ENCODE measurements around the gene CMSS1.

The CMSS1 gene

DNA sequence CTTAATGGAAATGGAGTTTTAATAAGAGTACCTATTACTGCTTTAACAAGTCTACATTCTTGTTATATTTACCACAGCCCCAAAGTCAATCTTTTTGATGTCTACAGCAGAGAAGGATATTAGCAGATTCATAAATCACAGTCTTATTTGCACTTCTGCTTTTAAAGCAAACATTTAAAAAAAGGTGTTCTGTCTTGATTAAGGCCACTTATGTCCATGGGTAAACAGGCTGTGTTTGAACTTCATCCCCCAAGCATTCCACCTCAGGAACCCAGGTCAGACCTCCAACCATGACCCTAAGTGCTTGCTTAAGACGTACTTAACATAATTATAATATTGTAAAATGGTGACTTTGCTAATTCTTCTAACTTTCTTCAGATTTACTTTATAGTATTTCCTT, 113.4 kb downstream of the CMSS1 start:
- no peak for DNase-seq (ENCODE audit: low read depth in 2 of 3, low spot score in 2 of 3)

DNA sequence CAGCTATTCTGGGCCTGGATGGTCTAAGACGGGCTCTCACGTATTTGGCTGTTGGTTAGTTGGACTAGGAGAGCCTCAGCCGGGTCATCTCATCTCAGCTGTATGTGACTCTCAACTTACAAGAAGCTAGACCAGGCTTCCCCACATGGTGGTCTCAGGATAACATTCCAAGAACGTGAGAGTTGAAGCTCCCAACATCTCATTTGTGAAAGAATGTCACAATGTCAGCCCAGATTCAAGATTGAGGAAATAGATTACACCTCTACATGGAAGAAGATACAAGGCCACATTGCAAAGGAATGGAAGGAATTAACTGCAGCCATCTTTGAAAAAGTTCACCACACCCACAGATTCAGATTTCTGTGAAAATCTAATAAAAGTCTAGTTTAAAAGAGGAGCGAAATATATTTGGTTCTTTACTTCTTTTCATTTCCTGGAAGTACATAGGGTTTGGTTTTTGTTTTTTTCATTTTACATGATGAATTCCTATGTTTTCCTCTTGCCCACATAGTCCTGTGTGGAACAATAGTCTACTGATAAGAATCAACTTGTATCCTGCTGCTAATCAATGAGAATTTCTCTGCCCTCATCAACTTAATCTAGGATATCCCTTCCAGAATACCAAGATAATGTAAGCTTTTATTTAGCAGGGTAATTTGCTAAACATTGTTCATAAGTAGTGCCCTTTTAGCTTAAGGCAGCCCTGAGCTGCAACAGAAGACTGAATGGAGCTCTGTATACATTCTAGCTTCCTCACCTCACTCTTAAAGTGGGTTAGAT, 116.5 kb downstream of the CMSS1 start:
- DNase-seq (ENCODE audit: low read depth in 2 of 3, low spot score in 2 of 3) = no peak

DNA sequence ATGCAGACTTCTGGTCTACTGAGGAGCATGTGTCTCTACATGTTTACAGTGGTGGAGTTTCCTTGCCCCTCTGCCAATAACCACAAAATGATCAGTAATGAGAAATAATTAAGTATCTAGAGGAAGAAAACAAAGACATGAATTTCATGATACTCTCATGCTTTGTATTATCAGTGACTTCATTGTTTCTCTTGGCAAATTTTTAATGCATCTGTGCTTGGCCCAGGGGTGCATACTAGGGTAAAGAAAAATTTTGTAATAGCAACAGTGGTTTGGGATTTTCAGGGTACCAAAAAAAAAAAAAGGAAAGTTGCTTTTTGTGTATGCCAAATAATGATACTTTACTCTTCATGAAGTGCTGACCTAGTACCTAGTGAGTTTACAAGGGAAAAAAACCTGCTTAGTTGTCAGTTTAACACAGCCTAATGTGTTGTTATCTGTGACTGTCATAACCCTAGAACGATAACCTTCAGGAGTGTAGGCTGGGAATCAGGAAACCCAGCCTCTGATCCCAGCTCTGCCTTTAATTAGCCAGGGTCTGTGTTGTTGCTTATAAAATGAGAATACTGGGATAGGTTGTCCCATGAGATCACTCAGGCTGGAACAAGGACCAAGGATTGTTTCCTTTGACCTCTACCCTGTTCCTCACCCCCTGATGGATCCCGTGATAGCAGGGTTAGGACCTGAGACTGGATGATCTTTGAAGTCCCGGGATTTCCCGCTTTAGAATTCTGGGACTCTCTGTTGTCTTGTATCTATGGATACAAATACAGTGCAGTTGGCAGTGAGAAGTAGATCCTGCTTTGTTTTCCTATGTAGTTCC, 117.5 kb downstream of the CMSS1 start:
- DNase-seq (ENCODE audit: low read depth in 2 of 3, low spot score in 2 of 3) = no peak

DNA sequence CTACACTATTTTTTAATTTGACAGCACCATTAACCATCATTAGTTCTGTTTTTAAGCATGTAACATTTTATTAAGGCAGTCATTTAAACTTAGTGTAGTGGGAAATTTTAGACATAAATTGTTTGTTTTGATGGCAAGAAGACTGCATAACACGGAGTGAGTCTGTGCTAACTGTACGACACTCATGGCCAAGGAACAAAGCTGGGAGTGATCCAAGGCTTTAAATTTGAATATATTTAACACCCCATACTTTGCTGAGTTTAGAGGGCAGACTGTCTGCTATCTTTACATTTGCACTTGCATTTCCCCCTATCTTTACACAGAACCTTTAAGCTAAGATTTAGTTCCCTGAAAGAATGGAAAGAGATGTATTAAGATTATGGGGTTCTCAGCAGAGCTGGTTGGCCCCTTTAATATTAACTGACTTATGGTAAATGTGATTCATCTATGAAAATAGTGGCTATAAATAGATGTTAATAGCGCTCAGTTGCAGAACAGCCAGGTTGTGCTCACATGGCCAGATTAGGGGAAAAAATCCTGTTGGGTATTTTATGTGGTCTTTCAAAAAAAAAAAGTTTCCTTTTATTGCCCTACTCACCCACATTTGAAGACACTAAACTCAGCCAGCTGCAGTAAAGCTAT, 120.7 kb downstream of the CMSS1 start:
- no peak for DNase-seq (ENCODE audit: low read depth in 2 of 3, low spot score in 2 of 3)

DNA sequence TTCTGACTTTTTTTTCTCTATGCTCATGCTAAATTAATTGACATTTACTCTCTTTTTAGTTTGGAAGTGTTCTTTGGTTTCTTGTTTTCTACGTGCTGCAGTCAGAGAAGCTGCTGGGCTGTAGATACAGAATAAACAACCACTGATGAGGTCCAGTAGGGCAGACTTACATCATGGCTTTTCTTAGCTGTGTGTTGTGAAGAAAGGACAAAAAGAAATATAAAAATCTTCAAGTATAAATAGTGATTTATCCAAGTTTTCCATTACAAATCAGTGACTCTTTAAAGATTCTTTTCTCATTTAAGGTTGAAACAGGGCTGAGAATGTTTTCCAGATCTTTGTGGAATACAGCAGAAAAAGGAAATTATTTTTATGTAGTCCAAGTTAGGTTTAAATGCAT, 122.2 kb downstream of the CMSS1 start:
- DNase-seq (ENCODE audit: low read depth in 2 of 3, low spot score in 2 of 3) = no peak

DNA sequence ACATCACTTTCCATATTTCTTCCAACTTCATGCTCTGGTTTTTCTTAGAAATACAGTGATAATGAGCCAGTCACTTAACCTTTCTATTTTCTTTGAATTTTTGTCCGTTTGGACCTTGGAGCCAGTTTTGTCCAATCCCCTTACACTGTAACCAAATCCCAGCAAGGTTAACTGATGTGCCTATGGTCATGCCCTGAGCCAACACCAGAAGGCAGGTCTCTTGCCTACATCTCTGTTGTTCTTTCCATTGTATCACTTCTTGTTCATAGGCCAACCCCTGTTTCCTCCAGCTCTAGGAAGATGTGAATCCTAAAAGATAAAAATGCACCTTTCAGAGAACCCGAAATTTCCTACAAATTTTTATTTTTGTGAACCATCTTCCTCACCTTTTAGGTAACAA, 122.7 kb downstream of the CMSS1 start:
- DNase-seq (ENCODE audit: low read depth in 2 of 3, low spot score in 2 of 3) = no peak

DNA sequence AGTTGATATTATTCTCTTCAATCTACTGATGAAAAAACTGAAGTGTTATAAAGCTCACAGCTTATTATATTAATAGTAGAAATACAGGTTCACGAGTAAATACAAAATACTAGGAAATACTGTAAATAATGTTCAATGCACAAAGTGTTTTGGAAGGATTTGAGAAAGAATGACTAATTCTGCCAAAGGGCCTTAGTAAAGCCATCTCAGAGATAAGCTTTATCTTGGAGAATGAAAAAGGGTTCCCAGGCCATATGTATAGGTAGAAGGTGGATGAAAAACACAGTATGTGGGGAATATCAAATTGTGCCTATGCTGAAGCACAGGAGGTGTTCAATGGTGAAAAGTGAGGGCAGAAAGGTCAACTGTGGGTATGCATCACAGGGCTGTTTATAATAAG, 123.5 kb downstream of the CMSS1 start:
- DNase-seq (ENCODE audit: low read depth in 2 of 3, low spot score in 2 of 3) = no peak

DNA sequence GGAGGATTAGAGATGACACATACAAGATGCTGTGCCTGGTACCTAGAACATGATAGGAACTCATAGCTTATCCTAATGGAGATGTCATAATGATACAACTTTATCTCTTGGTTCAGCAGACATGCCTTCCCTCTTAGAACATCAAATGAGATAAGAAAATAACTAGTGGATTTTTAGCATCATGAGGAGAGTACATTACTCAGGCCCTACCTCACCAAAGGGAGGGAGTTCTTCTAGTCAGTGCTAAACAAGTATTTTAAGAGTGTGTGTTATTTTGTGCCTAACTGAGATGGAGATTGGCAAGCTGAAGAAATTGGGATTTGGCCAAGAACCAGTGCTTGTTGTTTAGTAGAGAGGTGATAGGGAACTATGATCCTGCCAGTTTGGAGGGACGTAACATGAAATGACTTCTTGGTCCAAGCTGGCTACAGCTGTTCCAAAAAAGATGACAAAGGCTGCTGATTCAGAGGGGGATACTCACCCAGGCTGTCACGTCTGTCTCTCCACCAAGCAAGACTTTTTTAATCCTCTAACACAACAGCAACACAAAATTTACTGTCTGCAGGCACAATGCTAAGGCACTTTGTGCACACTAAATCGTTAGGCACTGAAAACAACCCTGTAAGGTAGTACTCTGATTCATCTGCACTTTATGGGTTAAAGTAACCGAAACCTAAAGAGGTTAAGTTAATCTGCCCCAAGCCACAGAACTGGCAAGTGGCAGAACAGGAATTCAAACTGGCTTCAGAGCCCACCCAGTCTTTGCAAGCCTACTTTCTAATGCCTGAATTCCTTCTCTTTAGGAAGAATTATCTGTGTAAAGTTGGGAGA, 126.5 kb downstream of the CMSS1 start:
- no peak for DNase-seq (ENCODE audit: low read depth in 2 of 3, low spot score in 2 of 3)

DNA sequence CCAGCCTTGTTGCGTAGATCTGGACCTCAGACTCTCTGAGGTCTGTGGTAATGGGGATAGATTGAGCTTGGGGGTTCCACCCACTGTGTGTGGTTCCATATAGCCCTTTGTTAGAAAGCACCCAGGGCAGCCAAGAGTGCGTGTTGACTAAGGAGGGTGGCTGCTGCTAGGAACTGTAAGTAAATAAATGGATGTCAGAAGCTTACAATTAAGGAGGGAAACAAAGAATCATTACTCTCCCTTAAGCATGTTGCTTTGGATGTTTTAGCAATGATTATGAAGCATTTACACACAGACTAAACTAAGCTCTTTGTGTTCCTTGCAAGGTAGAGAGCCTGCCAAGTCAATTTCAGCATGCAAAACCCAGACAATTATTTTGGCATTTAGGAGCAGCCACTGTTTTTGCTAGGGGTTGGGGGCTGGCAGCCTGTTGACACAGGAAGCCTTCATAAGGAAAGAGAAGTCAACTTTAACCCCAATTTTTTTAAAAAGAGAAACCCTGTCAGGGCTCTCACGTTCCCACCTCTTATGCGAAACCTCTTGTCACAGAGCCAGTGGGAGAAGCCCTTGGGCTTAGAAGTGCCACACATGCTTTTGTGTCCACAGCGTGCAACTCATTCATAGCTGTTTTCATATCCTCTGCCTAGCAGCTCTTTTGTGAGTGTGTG, 127.8 kb downstream of the CMSS1 start:
- DNase-seq (ENCODE audit: low read depth in 2 of 3, low spot score in 2 of 3) = no peak

DNA sequence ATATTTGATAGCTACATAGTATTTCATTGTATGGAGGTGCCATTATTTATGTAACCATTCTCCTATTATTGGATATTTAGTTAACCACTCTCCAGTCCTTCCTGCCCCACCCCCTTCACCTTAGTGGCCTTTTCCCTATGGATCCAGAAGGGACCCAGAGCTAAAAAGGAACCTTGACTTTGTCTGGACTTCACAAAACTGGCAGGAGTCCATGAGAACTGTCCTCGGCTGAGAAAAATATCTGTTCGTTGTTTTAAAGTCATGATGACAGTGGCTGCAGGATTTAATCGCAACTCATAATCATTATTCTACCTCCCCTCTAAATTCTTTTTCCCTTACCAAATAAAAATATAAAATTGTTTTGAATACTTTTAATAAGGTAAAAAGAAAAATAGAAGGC, 129.7 kb downstream of the CMSS1 start:
- no peak for DNase-seq (ENCODE audit: low read depth in 2 of 3, low spot score in 2 of 3)

DNA sequence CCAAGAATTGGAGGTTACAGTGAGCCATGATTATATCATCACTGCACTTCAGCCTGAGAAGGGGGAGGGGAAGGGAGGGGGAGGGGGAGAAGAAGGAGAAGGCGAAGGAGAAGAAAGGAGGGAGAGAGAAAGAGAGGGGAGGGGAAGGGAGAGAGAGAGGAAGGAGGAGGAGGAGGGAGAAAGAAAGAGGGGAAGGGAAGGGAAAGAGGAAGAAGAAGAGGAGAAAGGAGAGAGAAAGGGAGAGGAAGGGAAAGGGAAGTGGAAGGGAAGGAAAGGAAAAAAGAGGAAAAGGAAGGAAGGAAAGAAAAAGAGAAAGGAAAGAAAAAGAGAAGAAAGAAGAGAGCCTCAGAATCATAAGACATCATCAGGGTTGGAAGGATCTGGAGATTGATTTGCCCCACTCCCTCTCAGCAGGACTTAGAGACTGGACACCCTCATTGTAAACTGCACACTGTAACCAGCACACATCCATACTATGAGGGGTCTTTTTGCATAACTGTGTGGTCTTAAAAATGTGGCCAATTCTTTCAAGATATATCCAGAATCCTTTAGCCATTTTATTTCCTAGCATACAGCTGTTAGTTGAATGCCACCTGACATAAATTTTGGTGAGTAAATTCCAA, 130.9 kb downstream of the CMSS1 start:
- DNase-seq (ENCODE audit: low read depth in 2 of 3, low spot score in 2 of 3) = no peak

DNA sequence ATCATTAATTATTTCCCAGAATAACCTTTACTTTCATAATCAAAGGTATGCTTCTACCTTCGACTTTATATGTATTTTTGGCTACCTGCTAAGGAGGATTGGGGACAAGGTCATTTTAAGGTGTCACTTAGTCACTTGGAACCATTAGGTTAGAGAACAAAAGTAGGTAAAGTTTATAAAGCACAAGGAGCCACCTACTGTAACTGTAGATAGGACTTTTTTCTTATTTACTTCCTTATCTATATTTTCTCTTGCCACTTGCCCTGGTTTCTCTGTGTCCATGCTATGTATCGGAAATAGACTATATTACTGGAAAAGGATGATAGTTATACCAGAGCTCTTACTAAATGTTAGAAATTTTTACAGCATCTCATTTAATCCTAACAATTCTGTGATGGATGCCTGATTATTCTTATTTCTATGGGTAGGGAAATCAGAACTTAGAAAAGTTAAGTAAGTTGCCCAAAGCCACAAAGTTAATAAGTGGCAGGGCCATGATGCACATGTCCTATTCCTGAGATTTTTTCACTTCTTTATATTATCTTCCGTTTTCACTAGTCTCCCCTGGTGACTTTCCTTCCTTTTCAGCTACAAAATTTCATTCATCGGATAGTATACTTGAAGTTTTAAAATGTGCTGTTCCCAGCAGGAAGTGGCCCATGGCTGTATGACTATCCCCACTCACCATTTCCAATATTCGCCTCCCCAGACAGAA, 132.5 kb downstream of the CMSS1 start:
- no peak for DNase-seq (ENCODE audit: low read depth in 2 of 3, low spot score in 2 of 3)

DNA sequence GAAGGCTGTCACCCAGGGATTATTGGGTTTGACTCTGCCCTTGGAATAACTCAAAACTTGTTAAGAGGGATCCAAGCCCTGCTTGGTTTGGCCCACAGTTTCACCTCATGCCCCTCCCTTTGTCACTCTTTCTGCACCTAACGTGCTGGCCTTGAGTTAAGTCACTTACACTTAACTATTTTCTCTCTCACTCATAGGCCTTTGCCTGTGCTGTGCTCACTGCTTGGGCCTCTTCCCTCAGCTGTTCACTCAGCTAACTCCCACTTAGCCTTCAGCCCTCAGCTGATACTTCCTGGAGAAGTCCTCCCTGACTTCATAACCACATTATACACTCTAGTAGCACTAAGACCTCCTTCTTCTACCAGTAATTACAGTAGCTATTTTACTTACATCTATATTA, 133.3 kb downstream of the CMSS1 start:
- no peak for DNase-seq (ENCODE audit: low read depth in 2 of 3, low spot score in 2 of 3)

DNA sequence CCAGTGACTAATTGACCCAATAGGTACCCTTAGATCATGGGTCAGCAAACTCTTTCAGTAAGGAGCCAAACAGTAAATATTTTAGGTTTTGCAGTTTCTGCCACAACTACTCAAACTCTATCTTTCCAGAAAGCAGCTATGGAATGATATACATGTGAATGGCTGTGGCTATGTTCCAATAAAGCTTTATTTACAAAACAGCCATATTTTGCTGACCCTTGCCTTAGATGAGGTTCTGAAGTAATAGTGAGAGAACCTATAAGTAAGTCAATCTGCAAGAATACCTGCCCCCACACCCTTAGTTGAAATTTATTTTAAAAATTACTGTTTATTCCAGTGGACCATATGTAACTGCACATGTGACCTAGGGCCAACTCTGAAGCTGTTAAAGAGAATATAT, 134.0 kb downstream of the CMSS1 start:
- no peak for DNase-seq (ENCODE audit: low read depth in 2 of 3, low spot score in 2 of 3)

DNA sequence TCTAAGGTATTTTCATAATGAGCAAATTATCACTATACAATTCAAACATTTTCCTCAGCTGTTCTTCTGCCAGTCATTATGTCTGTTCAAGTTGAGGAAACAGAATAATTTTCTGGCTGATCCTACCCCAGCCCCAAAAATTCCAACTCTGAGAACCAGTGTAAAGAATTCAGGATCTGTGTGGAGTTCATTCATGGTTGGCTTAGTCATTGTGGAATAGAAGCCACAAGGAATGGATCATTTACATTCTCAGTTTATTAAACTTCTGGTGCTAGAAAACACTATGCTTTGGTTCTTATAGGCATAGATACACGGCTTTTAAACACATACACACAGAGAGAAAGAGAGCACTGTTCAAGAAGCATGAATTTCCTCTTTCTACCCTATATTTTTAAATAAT, 134.6 kb downstream of the CMSS1 start:
- no peak for DNase-seq (ENCODE audit: low read depth in 2 of 3, low spot score in 2 of 3)

DNA sequence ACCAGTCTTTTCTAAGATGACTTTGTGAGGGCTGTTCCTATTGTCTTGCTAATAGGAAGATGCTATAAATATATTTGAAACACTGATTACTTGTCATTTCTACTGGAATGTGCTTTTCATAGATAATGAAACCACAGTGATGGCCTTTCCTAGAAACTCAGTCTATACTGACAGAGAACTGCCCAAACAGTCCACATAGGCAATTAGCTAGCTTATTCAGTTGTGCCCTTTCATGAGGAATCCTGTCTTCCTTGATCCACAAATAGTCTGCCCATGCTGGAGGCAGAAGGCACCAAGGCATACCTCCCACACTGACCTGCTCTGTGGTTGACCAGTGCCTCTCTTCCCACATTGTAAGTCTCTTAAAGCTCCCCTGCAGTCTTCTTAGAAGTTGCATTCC, 135.9 kb downstream of the CMSS1 start:
- DNase-seq (ENCODE audit: low read depth in 2 of 3, low spot score in 2 of 3) = no peak

DNA sequence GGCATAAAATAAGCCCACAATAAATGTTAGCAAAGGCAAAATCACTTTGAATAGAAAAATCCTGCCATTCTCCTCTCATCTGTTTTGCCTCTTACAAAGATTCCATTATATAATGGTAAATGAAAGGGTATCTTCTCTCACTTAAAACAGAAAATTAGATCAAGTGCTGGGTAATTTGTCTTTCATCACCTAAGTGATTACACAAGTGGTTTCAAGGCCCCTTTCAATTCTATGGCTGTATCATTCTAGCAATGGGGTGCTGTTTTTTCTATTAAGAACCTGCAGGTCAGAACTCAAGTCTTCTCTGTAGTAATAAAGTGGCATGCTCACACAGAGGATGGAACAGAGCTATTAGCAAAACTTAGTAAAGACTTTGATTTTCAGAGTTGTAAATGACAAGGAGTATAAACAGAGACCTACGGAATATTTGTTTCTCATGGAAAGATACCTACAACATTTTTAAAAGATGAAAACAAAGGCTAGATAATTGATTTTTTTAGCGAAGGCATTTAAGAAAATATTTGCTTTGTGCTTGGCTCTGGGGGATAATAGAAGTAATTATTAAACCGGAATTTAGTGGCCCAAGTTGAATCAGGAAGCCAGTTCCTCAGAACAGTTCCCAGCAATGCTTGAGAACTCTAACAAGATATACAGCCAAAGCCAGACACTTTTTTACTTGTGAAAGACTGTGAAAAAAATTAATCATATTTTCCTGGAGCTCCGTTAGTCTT, 137.4 kb downstream of the CMSS1 start:
- no peak for DNase-seq (ENCODE audit: low read depth in 2 of 3, low spot score in 2 of 3)

DNA sequence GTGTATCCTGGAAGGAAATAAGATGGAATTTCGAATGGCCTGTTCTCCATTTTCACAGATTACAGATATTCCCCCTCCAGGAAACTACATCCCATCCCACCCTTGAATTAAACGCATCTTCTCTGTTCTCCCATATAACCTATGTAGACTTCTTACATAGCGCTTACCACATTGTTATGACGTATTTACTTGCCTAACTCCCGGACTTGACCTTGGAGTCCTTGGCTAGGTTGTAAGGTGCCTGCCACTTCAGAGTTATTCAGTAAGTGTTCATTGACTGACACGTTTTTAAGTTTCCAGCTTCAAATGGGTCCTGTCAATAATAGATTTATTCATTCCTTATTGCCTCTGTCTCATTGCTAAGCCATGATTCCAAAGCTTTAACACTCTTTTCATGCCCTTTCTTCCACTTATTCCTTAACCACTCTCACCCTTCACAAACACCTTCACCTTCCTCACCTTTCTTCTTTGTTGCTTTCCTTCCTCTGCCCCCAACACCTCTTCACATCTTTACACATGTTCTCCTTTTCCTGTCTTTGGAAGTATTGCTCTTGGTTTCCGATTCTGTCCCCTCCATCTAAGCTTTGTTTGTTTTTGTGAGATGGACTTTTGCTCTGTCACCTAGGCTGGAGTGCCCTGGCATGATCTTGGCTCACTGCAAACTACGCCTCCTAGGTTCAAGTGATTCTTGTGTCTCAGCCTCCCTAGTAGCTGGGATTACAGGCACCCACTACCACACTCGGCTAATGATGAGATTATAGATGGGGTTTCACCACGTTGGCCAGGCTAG, 138.3 kb downstream of the CMSS1 start:
- DNase-seq (ENCODE audit: low read depth in 2 of 3, low spot score in 2 of 3) = no peak

Data from activated CD8-positive, alpha-beta memory T cell treated with anti-CD3 and anti-CD28 coated beads for 48 hours (primary cell).